HEK293 (cell line): Measurements from ENCODE around the gene IGDCC3.

Experiments used
- FEZF1 ChIP-seq: fragments of 450-650 bp; formaldehyde crosslinking; IDR thresholded peaks from 2 replicates; pipeline ENCODE4 v1.5.1; 2016; ENCODE audit warnings: missing biosample characterization, missing genetic modification characterization
- HOXA7 ChIP-seq: sonication (generic); formaldehyde crosslinking; IDR thresholded peaks from 2 replicates; pipeline ENCODE4 v1.8.1; 2022; ENCODE audit warnings: missing genetic modification reagents, borderline replicate concordance
- RBAK ChIP-seq: fragments of 450-650 bp; formaldehyde crosslinking; IDR thresholded peaks from 2 replicates; pipeline ENCODE4 v1.5.1; 2016; ENCODE audit warnings: missing biosample characterization, missing genetic modification characterization
- SETDB1 ChIP-seq: IDR thresholded peaks from one replicate; pipeline ENCODE4 v1.6.1; 2017; ENCODE audit warnings: mild to moderate bottlenecking, low read length, moderate library complexity, mixed read lengths; ENCODE audit not compliant: insufficient read length
- SP3 ChIP-seq: fragments of 450-650 bp; formaldehyde crosslinking; IDR thresholded peaks from 2 replicates; pipeline ENCODE4 v1.5.1; 2016; ENCODE audit warnings: missing biosample characterization, missing genetic modification characterization
- SP7 ChIP-seq: fragments of 450-650 bp; formaldehyde crosslinking; IDR thresholded peaks from 2 replicates; pipeline ENCODE4 v1.5.1; 2016; ENCODE audit warnings: missing biosample characterization, missing genetic modification characterization
- ZBTB11 ChIP-seq: fragments of 450-650 bp; formaldehyde crosslinking; conservative IDR thresholded peaks from 2 replicates; pipeline ENCODE4 v1.5.1; 2016; ENCODE audit warnings: low read depth, missing biosample characterization, missing genetic modification characterization
- ZBTB8A ChIP-seq: fragments of 450-650 bp; formaldehyde crosslinking; IDR thresholded peaks from 2 replicates; pipeline ENCODE4 v1.5.1; 2016; ENCODE audit warnings: missing biosample characterization, missing genetic modification characterization
- ZEB2 ChIP-seq: fragments of 450-650 bp; formaldehyde crosslinking; IDR thresholded peaks from 2 replicates; pipeline ENCODE4 v1.5.1; 2016; ENCODE audit warnings: missing biosample characterization, missing genetic modification characterization
- ZFP37 ChIP-seq: fragments of 450-650 bp; formaldehyde crosslinking; IDR thresholded peaks from 2 replicates; pipeline ENCODE4 v1.5.1; 2016; ENCODE audit warnings: missing biosample characterization, missing genetic modification characterization
- ZFP41 ChIP-seq: fragments of 450-650 bp; formaldehyde crosslinking; IDR thresholded peaks from 2 replicates; pipeline ENCODE4 v1.5.1; 2016; ENCODE audit warnings: missing biosample characterization, missing genetic modification characterization, borderline replicate concordance
- ZFP69B ChIP-seq: fragments of 450-650 bp; formaldehyde crosslinking; IDR thresholded peaks from 2 replicates; pipeline ENCODE4 v1.5.1; 2016; ENCODE audit warnings: missing biosample characterization, missing genetic modification characterization
- ZNF26 ChIP-seq: fragments of 450-650 bp; formaldehyde crosslinking; IDR thresholded peaks from 2 replicates; pipeline ENCODE4 v1.5.1; 2016; ENCODE audit warnings: missing biosample characterization, missing genetic modification characterization
- ZNF341 ChIP-seq: fragments of 450-650 bp; formaldehyde crosslinking; IDR thresholded peaks from 2 replicates; pipeline ENCODE4; 2016; ENCODE audit warnings: low read depth, missing biosample characterization, missing genetic modification characterization
- ZNF473 ChIP-seq: fragments of 450-650 bp; formaldehyde crosslinking; IDR thresholded peaks from 2 replicates; pipeline ENCODE4 v1.5.1; 2017; ENCODE audit warnings: missing biosample characterization, missing genetic modification characterization
- ZNF513 ChIP-seq: fragments of 450-650 bp; IDR thresholded peaks from 2 replicates; pipeline ENCODE4 v1.5.1; 2018; ENCODE audit warnings: missing biosample characterization, missing genetic modification characterization
- ZNF530 ChIP-seq: fragments of 450-650 bp; formaldehyde crosslinking; IDR thresholded peaks from 2 replicates; pipeline ENCODE4 v1.5.1; 2016; ENCODE audit warnings: low read depth, missing biosample characterization, missing genetic modification characterization
- ZNF571 ChIP-seq: fragments of 450-650 bp; formaldehyde crosslinking; IDR thresholded peaks from 2 replicates; pipeline ENCODE4 v1.5.0; 2017; ENCODE audit warnings: missing biosample characterization, missing genetic modification characterization
- ZNF610 ChIP-seq: fragments of 450-650 bp; formaldehyde crosslinking; IDR thresholded peaks from 2 replicates; pipeline ENCODE4 v1.5.1; 2016; ENCODE audit warnings: missing biosample characterization, missing genetic modification characterization, borderline replicate concordance
- ZNF623 ChIP-seq: fragments of 450-650 bp; formaldehyde crosslinking; IDR thresholded peaks from 2 replicates; pipeline ENCODE4 v1.5.1; 2016; ENCODE audit warnings: missing biosample characterization, missing genetic modification characterization
- ZNF624 ChIP-seq: fragments of 450-650 bp; formaldehyde crosslinking; IDR thresholded peaks from 2 replicates; pipeline ENCODE4 v1.5.1; 2017; ENCODE audit warnings: missing biosample characterization, missing genetic modification characterization
- ZNF664 ChIP-seq: fragments of 450-650 bp; formaldehyde crosslinking; IDR thresholded peaks from 2 replicates; pipeline ENCODE4 v1.5.1; 2016; ENCODE audit warnings: missing biosample characterization, missing genetic modification characterization
- ZNF677 ChIP-seq: fragments of 450-650 bp; IDR thresholded peaks from 2 replicates; pipeline ENCODE4 v1.5.0; 2018; ENCODE audit warnings: missing biosample characterization, mild to moderate bottlenecking, missing genetic modification characterization, moderate library complexity
- ZNF76 ChIP-seq: fragments of 450-650 bp; formaldehyde crosslinking; IDR thresholded peaks from 2 replicates; pipeline ENCODE4; 2016; ENCODE audit warnings: low read depth, missing biosample characterization, missing genetic modification characterization, borderline replicate concordance
- ZSCAN16 ChIP-seq: fragments of 450-650 bp; formaldehyde crosslinking; IDR thresholded peaks from 2 replicates; pipeline ENCODE4 v1.5.1; 2016; ENCODE audit warnings: missing biosample characterization, missing genetic modification characterization
- TF ChIP-seq, protein P1 (sequence below): fragments of 450-650 bp; formaldehyde crosslinking; IDR thresholded peaks from 2 replicates; pipeline ENCODE4 v1.5.1; 2016; ENCODE audit warnings: missing biosample characterization, missing genetic modification characterization
- TF ChIP-seq, protein P2 (sequence below): fragments of 450-650 bp; formaldehyde crosslinking; IDR thresholded peaks from 2 replicates; pipeline ENCODE4 v1.5.1; 2016; ENCODE audit warnings: missing biosample characterization, missing genetic modification characterization
- TF ChIP-seq, protein P3 (sequence below): IDR thresholded peaks from 2 replicates; pipeline ENCODE4 v1.6.1; 2011; ENCODE audit warnings: mild to moderate bottlenecking, low read depth, low read length, borderline replicate concordance

The IGDCC3 gene

DNA sequence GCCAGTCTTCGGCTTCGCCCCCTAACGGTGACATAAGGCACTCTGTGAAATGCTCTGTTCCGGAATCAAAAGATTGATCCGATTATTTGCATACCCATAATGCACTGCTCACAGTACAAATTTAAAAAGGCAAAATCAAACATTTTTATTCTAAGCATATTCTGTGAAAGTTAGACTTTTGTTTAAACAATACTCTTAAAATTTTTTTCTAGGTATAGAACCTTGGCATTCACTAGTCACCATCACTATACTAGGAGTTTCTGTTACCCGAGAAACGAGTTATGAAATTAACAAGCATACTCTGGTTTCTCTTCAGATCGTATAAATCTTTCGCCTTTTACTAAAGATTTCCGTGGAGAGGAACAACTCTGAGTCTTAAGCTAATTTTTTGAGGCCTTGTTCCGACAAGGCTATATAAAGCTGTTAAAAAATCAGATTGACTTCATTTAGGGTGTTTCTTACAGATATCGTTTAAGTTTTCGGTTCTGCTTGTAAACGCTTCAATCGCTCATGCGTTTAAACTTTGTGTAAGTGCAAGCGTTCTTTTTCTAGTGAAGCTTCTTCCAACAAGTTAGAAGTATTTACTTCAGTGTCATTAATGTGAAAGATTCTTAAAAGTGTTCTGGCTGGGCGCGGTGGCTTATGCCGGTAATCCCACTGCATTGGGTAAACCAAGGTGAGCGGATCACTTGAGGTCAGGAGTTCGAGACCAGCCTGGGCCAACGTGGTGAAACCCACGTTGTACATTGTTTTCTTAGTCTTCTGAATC is 73.2 kb downstream of the IGDCC3 start, which contains the start of gene RNU5B-1 (continued):
- TF ChIP-seq ZFP41 (tag by site-specific recombination) (no peak), ZNF473 (tag by site-specific recombination) (no peak), RBAK (tag by site-specific recombination) (no peak), ZNF571 (tag by site-specific recombination) (no peak), ZFP37 (peak; percentile 93), ZNF610 (tag by site-specific recombination) (peak; percentile 58), SETDB1 (peak; percentile 40), HOXA7 (no peak), ZNF664 (tag by site-specific recombination) (peak; percentile 74; the same call in 1 of the 2 replicates), ZNF624 (peak; percentile 78), ZEB2 (tag by site-specific recombination) (peak; percentile 88), ZFP69B (peak; percentile 74), ZBTB8A (tag by site-specific recombination) (peak; percentile 63), ZNF341 (tag by site-specific recombination) (no peak), ZSCAN16 (tag by site-specific recombination) (peak; percentile 50; the same call in 1 of the 2 replicates), SP7 (tag by site-specific recombination) (peak; percentile 88; the same call in 1 of the 2 replicates), ZBTB11 (no peak; the same call in 1 of the 2 replicates), ZNF513 (tag by site-specific recombination) (0 out of 2 replicates have a peak, but pooled peaks have one; percentile 23), FEZF1 (tag by site-specific recombination) (peak; percentile 58), ZNF26 (no peak), SP3 (tag by site-specific recombination) (peak; percentile 40), ZNF677 (no peak), ZNF530 (tag by site-specific recombination) (no peak), ZNF76 (tag by site-specific recombination) (peak; percentile 97), ZNF623 (tag by site-specific recombination) (peak; percentile 14; the same call in 1 of the 2 replicates)
- TF ChIP-seq, protein P1, sequence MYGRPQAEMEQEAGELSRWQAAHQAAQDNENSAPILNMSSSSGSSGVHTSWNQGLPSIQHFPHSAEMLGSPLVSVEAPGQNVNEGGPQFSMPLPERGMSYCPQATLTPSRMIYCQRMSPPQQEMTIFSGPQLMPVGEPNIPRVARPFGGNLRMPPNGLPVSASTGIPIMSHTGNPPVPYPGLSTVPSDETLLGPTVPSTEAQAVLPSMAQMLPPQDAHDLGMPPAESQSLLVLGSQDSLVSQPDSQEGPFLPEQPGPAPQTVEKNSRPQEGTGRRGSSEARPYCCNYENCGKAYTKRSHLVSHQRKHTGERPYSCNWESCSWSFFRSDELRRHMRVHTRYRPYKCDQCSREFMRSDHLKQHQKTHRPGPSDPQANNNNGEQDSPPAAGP (tag by site-specific recombination), result peak; percentile 50; the same call in 1 of the 2 replicates
- TF ChIP-seq, protein P2, sequence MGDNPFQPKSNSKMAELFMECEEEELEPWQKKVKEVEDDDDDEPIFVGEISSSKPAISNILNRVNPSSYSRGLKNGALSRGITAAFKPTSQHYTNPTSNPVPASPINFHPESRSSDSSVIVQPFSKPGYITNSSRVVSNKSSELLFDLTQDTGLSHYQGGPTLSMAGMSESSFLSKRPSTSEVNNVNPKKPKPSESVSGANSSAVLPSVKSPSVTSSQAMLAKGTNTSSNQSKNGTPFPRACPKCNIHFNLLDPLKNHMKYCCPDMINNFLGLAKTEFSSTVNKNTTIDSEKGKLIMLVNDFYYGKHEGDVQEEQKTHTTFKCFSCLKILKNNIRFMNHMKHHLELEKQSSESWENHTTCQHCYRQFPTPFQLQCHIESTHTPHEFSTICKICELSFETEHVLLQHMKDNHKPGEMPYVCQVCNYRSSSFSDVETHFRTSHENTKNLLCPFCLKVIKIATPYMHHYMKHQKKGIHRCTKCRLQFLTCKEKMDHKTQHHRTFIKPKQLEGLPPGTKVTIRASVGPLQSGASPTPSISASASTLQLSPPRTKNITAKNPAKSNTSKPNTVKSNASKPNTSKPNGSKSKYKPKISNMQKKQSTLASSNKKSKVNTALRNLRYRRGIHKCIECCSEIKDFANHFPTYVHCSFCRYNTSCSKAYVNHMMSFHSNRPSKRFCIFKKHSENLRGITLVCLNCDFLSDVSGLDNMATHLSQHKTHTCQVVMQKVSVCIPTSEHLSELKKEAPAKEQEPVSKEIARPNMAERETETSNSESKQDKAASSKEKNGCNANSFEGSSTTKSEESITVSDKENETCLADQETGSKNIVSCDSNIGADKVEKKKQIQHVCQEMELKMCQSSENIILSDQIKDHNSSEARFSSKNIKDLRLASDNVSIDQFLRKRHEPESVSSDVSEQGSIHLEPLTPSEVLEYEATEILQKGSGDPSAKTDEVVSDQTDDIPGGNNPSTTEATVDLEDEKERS (tag by site-specific recombination), result 0 out of 2 replicates have a peak, but pooled peaks have one; percentile 7
- TF ChIP-seq, protein P3, sequence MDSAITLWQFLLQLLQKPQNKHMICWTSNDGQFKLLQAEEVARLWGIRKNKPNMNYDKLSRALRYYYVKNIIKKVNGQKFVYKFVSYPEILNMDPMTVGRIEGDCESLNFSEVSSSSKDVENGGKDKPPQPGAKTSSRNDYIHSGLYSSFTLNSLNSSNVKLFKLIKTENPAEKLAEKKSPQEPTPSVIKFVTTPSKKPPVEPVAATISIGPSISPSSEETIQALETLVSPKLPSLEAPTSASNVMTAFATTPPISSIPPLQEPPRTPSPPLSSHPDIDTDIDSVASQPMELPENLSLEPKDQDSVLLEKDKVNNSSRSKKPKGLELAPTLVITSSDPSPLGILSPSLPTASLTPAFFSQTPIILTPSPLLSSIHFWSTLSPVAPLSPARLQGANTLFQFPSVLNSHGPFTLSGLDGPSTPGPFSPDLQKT, result no peak
